NOMO-1 treated with DMSO at 0.1 percent for 48 hours (cell line): ENCODE data around the gene SAXO1.
A peak's percentile ranks its signal among the peaks of the same experiment; 100 is the strongest.
"Not testable (repeated sequence)": the region's sequence is repeated elsewhere in the genome, so short reads cannot be mapped to it uniquely, and the experiment has no call there.

Source experiments
- DNase-seq: peaks from one replicate; lab custom pipeline; 2025; ENCODE audit not compliant: unreplicated experiment; lab: John Stamatoyannopoulos, UW

The SAXO1 gene, protein sequence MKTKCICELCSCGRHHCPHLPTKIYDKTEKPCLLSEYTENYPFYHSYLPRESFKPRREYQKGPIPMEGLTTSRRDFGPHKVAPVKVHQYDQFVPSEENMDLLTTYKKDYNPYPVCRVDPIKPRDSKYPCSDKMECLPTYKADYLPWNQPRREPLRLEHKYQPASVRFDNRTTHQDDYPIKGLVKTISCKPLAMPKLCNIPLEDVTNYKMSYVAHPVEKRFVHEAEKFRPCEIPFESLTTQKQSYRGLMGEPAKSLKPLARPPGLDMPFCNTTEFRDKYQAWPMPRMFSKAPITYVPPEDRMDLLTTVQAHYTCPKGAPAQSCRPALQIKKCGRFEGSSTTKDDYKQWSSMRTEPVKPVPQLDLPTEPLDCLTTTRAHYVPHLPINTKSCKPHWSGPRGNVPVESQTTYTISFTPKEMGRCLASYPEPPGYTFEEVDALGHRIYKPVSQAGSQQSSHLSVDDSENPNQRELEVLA

GRCh38 chr9:19033015-19033414 is at the start of gene SAXO1:
TSS of gene SAXO1 (minus strand) at chr9:19033209. CDS start at chr9:19032908, 301 bp downstream.
- DNase-seq: no peak

GRCh38 chr9:19074836-19075235 is 41.8 kb upstream of the SAXO1 start:
- no peak for DNase-seq

- no peak for DNase-seq
Observed at GRCh38 chr9:19074229-19074628, 41.2 kb upstream of the SAXO1 start.

GRCh38 chr9:19057033-19057432 is 24.0 kb upstream of the SAXO1 start:
- no peak for DNase-seq

- no peak for DNase-seq
Observed at GRCh38 chr9:19050637-19051591, 17.9 kb upstream of the SAXO1 start.

- DNase-seq: no peak
Observed at GRCh38 chr9:19049917-19050636, 17.1 kb upstream of the SAXO1 start.

- peak; percentile 81 for DNase-seq
Observed at GRCh38 chr9:19048966-19049916, 16.2 kb upstream of the SAXO1 start, which contains the start of gene RRAGA. TSS of gene RRAGA (plus strand) at chr9:19049427. CDS start at chr9:19049660, 233 bp downstream.

DNA sequence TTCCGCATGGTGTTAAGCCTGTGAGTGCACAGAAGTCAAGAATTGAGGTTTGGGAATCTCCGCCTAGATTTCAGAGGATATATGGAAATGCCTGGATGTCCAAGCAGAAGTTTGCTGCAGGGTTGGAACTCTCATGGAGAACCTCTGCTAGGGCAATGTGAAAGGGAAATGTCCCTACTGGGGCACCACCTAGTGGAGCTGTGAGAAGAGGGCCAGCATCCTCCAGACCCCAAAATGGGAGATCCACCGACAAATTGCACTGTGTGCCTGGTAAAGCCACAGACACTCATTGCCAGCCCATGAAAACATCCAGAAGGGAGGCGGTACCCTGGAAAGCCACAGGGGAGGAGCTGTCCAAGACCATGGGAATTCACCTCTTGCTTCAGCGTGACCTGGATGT is 3.6 kb upstream of the SAXO1 start:
- no peak for DNase-seq

DNA sequence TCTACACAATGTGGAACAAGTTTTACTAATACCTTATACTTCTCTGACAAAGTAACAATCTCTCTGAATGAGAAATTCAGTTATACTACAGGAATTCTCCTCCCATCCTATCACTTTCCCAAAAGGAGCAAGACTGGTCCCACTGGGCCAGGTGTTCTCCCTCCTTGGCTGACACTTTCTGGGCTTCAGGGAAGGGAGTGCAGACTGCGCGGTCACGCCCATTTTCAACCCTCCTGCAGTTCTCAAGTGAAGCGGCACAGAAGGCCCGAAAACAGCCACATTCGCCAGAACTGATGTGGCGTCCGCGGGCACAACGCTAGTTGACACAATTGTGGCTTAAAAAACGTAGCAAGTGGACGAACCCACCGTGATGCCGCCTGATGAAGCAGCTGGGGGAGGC is 603 bp downstream of the SAXO1 start:
- no peak for DNase-seq

- DNase-seq: no peak
Observed at GRCh38 chr9:19030899-19031298, 2.1 kb downstream of the SAXO1 start.

GRCh38 chr9:19028835-19029451 is 4.1 kb downstream of the SAXO1 start:
- no peak for DNase-seq

GRCh38 chr9:19027825-19028224 is 5.2 kb downstream of the SAXO1 start:
- DNase-seq: no peak

GRCh38 chr9:19026375-19026774 is 6.6 kb downstream of the SAXO1 start:
- no peak for DNase-seq

DNA sequence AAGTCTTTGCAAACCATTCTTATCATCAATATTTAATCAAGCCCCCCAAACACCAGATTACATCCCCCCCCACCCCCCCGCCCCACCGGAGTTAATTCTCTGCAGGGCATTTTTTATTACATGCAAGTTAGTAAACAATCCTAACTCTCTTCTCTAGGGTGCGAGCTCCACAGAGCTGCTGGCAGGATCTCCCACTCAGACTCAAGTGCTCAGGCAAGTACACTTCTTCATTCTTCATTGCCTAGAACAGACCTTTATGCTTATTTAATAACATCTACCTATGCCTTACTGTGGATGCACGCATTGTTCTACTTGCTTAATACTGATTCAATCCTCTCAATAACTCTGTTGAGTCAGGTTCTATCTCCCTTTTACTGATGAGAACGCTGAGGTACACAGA is 9.9 kb downstream of the SAXO1 start:
- DNase-seq: no peak

DNA sequence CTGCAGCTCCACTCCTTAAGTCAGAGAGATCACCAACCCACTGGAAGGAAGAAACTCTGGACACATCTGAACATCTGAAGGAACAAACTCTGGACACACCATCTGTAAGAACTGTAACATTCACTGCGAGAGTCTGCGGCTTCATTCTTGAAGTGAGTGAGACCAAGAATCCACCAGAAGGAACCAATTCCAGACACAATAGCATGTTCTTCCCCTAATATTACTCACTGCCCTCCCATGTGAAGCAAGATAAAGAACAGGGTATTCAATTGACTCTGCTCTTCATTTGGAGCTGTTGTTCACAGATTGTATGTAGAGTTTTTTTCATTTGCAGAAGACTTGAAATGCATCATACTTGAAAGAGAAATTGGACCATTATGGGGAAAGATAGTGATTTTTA is 10.8 kb downstream of the SAXO1 start:
- no peak for DNase-seq

DNA sequence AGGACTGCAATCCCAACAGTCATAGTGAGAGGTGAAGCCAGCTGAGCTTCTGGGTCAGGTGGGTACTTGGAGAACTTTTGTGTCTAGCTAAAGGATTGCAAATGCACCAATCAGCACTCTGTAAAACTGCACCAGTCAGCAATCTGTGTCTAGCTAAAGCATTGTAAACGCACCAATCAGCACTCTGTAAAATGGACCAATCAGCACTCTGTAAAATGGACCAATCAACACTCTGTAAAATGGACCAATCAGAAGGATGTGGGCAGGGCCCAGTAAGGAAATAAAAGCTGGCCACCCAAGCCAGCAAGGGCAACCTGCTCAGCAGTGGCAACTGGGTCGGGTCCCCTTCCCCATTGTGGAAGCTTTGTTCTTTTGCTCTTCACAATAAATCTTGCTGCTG is 11.4 kb downstream of the SAXO1 start:
- not testable (repeated sequence) for DNase-seq

DNA sequence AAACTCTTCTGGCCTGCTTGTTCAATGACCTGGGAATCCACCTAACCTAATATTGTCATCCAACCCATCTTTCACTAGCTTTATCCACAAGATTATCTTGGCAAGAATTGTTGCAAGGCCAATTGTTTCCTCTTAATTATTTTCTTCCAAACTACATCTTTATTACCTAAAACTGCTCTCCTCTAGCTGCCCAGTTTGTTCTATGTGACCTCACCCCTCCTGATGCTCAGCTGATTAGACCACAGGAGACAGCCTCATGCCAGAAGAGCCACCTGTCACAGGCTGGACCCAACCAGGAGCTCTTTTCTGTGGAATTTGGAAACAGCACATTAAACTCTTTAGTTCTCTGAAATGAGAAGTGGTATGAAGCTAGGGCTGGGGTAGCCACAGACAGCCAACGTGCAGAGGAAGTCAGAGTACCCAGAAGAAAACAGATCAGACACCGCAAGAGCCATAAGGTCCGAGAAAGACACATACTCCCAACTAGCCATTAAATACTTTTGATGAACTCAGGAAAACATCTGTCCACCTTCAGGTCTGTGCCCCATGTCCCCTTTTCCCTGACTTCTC is 12.0 kb downstream of the SAXO1 start:
- no peak for DNase-seq

- no peak for DNase-seq
Observed at GRCh38 chr9:19018201-19018600, 14.8 kb downstream of the SAXO1 start.

DNA sequence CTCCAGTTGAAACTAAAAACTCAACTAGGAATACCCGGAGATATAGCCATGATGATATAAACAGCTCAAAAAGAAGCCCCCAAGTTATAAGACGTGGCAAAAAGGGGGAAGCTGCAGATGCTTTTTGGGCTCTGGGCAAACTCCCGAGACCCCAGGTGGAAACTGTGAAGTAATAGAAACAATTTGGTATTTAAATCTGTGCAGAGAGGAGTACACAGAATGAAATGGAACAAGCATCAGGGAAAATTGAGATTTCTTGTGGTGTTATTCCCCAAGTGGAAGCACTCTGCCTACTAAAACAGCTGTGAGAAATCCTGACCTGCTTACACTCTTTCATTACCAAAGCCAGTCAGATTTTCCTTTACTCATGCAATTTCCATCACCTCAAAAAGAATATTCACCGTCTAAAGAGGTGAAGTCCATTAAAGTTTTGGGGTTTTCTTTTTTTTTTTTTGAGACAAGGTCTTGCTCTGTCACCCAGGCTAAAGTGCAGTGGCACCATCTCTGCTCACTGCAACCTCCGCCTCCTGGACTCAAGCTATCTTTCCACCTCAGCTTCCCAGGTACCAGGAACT is 23.5 kb downstream of the SAXO1 start:
- no peak for DNase-seq
